ENCODE results near the gene MAD2L2.

DNA sequence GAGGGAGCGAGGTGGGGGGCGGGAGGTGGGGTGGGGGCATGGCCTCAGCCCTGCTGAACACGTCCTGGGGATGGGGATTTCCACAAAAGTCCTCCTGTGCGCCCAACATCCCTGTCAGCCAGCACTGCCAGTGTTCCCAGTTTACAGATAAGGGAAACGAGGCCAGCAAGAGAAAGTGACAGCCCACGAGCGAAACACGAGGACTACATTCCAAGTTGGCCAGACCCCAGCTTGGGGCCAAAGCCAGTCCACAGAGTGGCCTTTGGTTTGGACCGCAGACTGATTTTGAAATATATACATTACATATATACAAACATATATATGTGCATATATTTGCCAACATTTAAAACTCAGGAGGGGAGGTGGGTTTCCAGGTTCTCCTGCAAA lies 31.7 kb downstream of the MAD2L2 start:
- TF ChIP-seq, protein P1, sequence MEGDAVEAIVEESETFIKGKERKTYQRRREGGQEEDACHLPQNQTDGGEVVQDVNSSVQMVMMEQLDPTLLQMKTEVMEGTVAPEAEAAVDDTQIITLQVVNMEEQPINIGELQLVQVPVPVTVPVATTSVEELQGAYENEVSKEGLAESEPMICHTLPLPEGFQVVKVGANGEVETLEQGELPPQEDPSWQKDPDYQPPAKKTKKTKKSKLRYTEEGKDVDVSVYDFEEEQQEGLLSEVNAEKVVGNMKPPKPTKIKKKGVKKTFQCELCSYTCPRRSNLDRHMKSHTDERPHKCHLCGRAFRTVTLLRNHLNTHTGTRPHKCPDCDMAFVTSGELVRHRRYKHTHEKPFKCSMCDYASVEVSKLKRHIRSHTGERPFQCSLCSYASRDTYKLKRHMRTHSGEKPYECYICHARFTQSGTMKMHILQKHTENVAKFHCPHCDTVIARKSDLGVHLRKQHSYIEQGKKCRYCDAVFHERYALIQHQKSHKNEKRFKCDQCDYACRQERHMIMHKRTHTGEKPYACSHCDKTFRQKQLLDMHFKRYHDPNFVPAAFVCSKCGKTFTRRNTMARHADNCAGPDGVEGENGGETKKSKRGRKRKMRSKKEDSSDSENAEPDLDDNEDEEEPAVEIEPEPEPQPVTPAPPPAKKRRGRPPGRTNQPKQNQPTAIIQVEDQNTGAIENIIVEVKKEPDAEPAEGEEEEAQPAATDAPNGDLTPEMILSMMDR (IDR thresholded peaks at IDR 0.05) = no peak
- TF ChIP-seq SMAD3 (CRISPR knock-in tag; IDR thresholded peaks at IDR 0.05; ENCODE audit: borderline replicate concordance) = no peak
- TF ChIP-seq CREB1 (CRISPR knock-in tag; IDR thresholded peaks at IDR 0.05) = no peak
- TF ChIP-seq ZBTB21 (CRISPR knock-in tag; IDR thresholded peaks at IDR 0.05; ENCODE audit: borderline replicate concordance) = no peak
- no peak for TF ChIP-seq NR2C2 (CRISPR knock-in tag; IDR thresholded peaks at IDR 0.05)
- TF ChIP-seq ZNF219 (CRISPR knock-in tag; IDR thresholded peaks at IDR 0.05; ENCODE audit: borderline replicate concordance) = no peak
- TF ChIP-seq, protein P2, sequence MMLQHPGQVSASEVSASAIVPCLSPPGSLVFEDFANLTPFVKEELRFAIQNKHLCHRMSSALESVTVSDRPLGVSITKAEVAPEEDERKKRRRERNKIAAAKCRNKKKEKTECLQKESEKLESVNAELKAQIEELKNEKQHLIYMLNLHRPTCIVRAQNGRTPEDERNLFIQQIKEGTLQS (CRISPR knock-in tag; conservative IDR thresholded peaks at IDR 0.05) = no peak
- no peak for TF ChIP-seq FOXK1 (CRISPR knock-in tag; IDR thresholded peaks at IDR 0.05)
- TF ChIP-seq, protein P3, sequence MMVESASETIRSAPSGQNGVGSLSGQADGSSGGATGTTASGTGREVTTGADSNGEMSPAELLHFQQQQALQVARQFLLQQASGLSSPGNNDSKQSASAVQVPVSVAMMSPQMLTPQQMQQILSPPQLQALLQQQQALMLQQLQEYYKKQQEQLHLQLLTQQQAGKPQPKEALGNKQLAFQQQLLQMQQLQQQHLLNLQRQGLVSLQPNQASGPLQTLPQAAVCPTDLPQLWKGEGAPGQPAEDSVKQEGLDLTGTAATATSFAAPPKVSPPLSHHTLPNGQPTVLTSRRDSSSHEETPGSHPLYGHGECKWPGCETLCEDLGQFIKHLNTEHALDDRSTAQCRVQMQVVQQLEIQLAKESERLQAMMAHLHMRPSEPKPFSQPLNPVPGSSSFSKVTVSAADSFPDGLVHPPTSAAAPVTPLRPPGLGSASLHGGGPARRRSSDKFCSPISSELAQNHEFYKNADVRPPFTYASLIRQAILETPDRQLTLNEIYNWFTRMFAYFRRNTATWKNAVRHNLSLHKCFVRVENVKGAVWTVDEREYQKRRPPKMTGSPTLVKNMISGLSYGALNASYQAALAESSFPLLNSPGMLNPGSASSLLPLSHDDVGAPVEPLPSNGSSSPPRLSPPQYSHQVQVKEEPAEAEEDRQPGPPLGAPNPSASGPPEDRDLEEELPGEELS (CRISPR knock-in tag; IDR thresholded peaks at IDR 0.05) = no peak
- no peak for TF ChIP-seq MYBL2 (CRISPR knock-in tag; IDR thresholded peaks at IDR 0.05)
- TF ChIP-seq, protein P4, sequence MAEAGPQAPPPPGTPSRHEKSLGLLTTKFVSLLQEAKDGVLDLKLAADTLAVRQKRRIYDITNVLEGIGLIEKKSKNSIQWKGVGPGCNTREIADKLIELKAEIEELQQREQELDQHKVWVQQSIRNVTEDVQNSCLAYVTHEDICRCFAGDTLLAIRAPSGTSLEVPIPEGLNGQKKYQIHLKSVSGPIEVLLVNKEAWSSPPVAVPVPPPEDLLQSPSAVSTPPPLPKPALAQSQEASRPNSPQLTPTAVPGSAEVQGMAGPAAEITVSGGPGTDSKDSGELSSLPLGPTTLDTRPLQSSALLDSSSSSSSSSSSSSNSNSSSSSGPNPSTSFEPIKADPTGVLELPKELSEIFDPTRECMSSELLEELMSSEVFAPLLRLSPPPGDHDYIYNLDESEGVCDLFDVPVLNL (CRISPR knock-in tag; IDR thresholded peaks at IDR 0.05; ENCODE audit: borderline replicate concordance, low read depth) = no peak
- TF ChIP-seq, protein P5, sequence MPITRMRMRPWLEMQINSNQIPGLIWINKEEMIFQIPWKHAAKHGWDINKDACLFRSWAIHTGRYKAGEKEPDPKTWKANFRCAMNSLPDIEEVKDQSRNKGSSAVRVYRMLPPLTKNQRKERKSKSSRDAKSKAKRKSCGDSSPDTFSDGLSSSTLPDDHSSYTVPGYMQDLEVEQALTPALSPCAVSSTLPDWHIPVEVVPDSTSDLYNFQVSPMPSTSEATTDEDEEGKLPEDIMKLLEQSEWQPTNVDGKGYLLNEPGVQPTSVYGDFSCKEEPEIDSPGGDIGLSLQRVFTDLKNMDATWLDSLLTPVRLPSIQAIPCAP (CRISPR knock-in tag; IDR thresholded peaks at IDR 0.05) = no peak
- TF ChIP-seq JUN (CRISPR knock-in tag; IDR thresholded peaks at IDR 0.05) = no peak
